GM18507 (cell line): ENCODE data around the gene JUP.
"Not testable (repeated sequence)": the region's sequence is repeated elsewhere in the genome, so short reads cannot be mapped to it uniquely, and the experiment has no call there.

Experiments
- DNase-seq: peaks from one replicate; pipeline ENCODE4 v3.0.0; 2011; ENCODE audit warnings: low read depth; ENCODE audit not compliant: insufficient read length; ENCODE audit errors: extremely low spot score
- FAIRE-seq: peaks from 2 replicates; lab custom pipeline; 2011; peaks lifted over from hg19 to GRCh38; lab: Jason Lieb, UNC

Gene JUP

DNA sequence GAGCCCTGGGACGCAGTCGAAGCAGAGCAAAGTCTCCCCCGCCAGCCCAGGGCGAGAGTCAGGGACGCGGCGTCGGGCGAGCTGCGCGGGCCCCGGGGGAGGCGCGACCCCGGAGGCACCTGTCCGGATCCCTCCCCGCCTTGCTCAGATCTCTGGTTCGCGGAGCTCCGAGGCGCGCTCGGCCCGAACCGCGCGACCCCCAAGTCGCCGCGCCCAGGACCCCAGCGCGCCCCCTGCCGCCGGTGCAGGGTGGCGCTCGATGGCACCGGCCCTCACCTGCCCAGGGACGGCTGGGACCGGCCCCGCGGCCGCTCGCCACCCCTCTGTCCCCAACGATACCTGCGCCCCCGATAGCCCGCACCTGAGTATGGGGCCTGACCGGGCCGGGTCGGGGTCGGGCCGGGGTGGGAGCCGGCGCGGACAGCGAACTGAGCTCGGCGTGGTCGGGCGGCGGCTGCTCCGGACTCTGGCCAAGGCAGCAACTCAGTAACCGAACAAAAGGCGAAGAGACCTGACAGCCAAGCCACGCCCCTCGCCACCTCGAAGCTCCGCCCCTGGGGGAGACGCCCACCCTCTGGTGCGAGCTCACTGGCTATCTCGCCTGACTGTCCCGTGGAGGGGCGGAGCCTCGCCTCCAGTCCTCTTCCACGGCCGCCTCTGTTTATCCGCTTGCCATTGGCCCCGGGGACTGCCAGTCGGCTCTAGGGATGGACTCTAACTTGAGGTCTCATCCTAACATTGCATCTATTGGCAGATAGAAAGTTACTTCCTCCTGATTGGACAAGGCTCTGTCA lies at the start of gene JUP:
Gene JUP (minus strand): TSS at position 485 of the 794 bp plus-strand sequence. CDS start 14,857 bp downstream, outside the sequence.
- peak; percentile 94 for DNase-seq
- FAIRE-seq, result peak; percentile 87

DNA sequence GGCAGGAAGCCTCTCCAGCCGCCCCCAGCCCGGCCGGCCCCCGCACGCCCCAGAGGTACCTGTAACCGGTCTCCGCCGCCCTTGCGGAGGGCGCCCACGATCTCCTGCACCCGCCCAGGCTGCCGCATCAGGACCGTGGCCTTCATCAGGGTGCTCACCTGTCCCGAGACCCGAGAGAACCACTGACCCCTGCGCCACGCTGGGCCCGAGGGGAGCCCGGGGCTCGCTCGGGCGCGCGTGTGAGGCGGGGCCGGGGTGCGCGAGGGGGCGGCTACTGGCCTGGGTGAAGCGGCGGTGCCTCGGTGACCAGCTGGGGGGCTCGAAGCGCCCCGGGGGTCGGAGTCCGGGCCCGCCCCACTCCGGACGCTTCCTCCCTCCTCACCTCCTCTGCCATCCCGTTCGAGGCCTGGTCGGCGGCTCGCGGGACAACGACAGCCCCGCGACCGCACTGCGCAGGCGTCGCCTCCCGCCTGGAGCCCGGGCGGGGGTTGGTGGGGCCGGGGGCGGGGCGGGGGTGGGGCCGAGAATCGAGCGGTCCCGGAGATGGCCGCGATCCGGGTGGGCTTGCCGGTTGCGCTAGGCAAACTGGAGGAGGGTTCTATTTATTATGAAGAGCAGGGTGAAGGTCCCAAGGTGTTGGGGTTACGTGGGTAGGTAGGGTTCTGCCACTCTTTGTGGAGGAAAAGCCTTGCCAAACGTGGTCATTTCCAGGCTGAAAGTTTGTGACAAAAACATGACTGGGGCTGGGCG lies 49.5 kb upstream of the JUP start, which contains the start of gene NT5C3B:
Gene NT5C3B (minus strand): TSS at position 433 of the 750 bp plus-strand sequence. CDS start 39 bp downstream, at position 394.
- DNase-seq (peak; percentile 66), FAIRE-seq (no peak)

DNA sequence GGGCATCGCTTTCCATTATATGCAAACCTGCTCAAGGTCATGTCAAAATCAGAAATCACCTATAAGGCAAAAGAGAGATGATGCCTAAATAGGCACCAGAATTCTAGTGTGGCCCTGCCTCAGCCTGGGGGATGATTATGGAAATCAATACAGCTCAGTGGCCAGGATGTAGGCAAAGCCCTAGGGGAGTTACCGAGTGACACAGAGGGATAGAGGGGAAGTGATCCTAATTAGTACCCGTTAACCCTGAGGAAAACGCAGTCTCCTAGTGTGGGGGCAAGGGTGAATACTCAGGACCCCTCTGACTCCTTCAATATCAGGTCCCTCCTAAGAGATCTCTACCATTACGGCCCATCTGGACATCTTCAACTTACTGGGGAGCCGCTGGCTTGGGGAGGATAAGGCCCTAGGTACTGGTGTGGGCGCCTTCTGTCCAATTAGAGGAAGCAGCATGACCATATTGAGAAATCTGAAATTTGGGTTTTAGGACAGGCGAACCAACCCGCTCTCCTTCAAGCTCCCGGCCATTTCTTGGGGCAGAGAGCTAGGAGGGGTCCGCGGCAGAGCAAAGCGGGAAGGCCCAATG lies 48.8 kb upstream of the JUP start:
- FAIRE-seq, result no peak
- DNase-seq, result no peak

DNA sequence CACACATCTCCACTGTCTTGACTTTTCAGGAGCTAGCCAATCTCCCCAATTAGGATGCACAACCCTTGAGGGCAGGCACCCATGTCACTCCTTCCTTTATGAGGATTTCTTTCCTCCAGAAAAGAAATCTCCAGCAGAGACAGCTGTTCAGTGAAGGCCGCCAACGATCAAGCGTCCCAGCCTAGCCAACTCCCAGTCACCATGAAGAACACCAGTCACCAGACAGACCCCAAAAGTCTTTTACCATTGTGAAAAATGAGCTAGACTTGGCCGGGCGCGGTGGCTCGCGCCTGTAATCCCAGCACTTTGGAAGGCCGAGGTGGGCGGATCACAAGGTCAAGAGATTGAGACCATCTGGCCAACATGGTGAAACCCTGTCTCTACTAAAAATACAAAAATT lies 43.5 kb upstream of the JUP start:
- DNase-seq, FAIRE-seq: not testable (repeated sequence)

DNA sequence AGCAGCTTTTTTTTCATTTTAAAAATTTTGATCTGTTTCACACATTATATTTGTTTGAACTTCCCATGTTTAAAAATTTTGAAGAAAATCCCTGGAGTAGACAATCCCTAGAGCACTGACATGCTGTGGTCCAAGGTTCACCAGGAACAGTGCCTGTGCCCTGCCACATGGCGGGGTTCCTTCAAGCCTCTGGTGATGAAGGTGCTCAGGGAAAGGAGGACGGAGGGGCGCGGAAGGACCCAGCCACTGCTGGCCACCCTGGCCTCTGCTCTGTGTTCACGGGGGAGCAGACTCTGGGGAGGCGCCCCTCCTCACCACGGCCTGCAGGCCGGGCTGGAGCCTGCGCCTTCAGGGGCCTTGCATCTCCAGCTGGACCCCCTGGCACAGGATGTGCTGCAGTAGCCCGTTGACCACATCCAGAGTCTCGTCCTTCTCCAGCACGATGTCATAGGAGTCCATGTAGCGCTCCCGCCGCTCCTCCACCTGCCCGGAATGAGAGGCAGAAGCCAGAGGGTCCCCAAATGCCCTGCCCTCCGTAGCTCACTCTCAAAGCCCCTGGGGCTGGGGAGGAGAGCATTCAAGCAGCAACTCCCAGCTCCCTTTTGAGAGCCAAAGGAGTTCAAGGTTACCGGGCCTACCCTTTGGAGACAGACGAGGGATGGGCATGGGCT lies 38.8 kb upstream of the JUP start:
- no peak for DNase-seq

DNA sequence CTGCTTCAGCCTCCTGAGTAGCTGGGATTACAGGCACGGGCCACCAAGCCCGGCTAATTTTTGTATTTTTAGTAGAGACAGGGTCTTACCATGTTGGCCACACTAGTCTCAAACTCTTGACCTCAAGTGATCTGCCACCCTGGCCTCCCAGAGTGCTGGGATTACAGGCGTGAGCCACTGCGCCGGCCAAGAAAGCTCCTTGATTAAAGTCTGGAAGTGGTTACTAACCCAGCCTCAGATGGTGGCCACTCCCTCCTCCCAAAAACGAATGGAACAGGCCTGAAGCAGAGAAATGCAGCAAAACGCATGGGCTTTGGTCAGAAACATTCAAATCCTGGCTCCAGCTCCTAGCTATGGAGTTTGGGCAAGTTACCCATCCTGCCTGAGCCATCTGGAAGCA lies 37.6 kb upstream of the JUP start:
- DNase-seq (no peak), FAIRE-seq (no peak)

More for the DNA sequence above, 38.8 kb upstream of the JUP start:
- FAIRE-seq, result no peak

DNA sequence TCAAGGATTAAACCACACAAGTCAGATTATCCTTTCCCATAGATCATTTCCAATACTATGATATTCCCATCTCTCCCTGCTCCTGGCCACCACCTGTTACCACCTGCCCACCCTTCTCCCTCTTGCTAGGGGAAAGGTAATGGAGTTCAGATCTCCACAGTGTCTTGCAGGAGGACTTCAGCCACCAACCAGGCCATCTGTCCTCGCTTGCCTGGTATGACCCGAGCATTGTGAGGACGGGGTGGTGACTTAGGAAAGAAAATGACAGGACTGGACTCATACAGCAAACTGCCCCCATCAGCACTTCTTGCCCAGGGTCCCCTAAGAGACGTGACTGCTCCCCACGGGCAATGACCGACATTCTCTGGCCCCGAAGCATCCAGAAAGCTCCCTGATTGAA lies 37.1 kb upstream of the JUP start:
- DNase-seq (no peak), FAIRE-seq (no peak)

DNA sequence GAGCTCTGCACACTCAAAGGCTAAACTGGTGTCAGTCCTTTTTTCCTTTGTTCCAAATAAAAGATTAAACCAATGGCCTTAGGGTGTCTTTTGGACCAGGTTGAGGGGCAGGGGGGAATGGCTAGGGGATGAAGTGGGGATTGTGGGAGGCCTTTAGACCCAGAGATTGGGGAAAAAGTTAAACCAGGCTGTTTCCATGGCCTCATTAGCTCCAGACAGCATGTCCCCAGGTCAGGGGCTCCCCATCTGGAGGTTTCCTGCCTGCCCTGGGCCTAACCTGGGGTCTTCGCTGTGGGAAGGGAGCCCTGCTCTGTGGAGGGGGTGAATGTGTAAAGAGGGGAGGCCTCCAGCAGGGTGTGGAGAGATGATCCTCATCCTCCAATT lies 36.6 kb upstream of the JUP start:
- DNase-seq (no peak), FAIRE-seq (no peak)

DNA sequence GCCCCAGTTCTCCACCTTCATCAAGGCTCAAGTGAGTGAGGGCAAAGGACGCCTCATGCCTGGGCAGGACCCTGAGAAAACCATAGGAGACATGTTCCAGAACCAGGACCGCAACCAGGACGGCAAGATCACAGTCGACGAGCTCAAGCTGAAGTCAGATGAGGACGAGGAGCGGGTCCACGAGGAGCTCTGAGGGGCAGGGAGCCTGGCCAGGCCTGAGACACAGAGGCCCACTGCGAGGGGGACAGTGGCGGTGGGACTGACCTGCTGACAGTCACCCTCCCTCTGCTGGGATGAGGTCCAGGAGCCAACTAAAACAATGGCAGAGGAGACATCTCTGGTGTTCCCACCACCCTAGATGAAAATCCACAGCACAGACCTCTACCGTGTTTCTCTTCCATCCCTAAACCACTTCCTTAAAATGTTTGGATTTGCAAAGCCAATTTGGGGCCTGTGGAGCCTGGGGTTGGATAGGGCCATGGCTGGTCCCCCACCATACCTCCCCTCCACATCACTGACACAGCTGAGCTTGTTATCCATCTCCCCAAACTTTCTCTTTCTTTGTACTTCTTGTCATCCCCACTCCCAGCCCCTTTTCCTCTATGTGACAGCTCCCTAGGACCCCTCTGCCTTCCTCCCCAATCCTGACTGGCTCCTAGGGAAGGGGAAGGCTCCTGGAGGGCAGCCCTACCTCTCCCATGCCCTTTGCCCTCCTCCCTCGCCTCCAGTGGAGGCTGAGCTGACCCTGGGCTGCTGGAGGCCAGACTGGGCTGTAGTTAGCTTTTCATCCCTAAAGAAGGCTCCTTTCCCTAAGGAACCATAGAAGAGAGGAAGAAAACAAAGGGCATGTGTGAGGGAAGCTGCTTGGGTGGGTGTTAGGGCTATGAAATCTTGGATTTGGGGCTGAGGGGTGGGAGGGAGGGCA lies 36.0 kb upstream of the JUP start:
- FAIRE-seq (no peak), DNase-seq (no peak)

DNA sequence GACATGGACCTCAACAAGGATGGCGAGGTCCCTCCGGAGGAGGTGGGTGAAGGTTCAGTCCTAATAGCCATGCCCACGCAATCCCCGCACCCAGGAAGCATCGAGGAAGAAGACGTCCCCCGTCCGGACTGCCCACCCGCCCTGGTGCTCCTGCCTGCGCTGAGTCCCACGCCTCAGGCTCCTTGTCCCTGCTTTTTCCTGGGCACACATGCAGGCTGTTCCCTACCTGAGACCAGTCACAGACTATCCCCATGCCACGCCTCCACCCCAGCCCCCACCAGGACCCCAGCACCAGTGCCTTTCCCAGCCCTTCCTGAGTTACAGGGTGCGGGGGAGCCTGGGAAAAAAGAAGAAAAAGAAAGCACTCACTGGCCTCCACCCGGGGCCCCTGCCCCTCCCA lies 35.3 kb upstream of the JUP start:
- FAIRE-seq (no peak), DNase-seq (no peak)

DNA sequence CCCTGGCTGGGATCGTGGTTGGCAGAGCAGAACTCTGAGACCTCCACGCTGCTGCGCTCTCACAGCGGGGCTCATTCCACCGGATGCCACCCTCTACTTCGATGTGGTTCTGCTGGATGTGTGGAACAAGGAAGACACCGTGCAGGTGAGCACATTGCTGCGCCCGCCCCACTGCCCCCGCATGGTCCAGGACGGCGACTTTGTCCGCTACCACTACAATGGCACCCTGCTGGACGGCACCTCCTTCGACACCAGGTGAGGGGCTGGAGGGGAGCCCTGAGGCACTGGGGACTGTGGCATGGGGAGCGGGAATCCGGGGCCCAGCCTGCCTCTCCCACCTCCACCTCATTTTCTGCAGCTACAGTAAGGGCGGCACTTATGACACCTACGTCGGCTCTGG lies 31.5 kb upstream of the JUP start:
- FAIRE-seq, result no peak
- DNase-seq, result no peak

DNA sequence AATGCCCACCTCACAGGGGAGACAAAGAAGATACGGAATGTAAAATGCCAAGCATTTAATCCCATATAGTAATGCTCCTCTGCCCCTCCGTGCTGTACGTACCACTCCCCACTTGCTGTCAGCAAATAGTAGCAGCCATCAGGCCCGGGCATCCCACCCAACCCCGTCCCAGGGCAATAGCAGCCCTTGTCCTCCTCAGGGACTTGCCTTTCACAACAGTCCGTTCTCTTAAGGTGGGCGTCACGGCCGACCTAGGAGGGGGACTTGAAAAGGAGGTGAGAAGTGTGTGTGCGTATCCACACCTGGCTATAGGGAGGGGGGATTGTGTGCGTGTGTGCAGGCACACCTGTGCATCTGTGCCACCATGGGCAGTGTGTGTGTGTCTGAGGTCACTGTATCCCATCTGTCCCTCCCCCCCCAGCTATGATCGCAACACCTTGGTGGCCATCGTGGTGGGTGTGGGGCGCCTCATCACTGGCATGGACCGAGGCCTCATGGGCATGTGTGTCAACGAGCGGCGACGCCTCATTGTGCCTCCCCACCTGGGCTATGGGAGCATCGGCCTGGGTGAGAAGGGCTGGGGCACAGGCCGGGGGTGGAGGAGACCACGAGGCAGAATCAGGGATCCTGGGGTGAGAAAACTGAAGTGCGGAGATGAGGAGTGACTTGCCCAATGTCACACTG lies 30.3 kb upstream of the JUP start:
- FAIRE-seq (no peak), DNase-seq (no peak)

DNA sequence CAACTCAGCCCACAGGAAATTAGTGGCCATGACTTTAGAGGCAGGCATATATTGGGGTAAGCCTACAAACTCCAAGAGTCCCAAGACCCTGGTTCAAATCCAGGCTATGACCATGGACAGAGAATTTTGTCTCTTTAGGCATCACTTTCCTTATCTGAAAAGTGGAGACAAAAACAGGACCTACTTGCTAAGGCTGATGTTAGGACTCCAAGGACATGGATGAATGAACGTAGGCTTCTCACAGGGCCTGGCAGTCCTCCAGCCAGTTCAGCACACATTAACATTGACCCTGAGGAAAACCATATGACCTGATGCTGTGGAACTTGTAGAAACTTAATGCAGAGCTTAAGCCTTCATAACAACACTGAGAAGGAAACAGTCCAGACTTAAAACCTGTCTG lies 27.7 kb upstream of the JUP start:
- FAIRE-seq (no peak), DNase-seq (no peak)

DNA sequence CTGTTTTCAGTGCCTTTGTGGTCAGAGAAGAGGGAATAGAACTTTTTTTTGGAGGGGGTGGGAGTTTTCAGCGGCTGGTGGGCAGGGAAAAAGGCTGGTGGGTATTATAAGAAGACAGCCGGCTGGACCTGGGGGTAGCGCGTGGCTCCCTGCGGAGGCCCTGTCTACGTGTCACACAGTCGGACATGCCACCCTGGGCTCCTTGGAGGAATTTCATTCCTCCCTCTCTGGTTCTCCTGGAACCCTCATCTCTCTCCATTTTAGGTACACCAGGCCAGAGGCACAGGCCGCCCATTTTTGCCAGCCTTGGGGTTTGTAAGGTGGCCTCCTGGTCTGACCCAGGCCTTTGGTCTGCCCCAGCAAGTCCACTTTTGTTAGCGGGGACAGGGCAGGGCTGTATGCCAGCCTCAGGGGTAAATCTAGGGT lies 27.2 kb upstream of the JUP start:
- no peak for DNase-seq
- FAIRE-seq, result no peak

DNA sequence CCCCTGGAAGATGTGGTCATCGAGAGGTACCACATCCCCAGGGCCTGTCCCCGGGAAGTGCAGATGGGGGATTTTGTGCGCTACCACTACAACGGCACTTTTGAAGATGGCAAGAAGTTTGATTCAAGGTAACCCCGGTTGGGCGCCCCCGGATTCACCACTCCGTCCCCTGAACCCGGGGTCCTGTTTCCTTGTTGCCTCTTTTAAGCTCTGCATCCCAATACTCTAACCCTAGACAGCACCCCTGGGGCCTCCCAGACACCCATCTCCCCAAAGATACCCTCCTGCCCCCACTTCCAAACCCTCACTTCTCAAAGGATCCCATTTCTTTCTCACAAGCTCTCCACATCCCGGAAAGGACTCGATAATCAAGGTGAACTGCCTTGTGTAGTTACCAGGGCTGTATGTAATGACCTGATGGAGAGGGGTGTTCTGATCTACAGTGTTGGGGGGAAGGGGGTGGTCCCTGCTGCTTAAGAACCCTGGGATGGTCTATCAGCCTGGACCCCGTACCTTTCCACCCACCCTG lies 26.7 kb upstream of the JUP start:
- FAIRE-seq (no peak), DNase-seq (no peak)

DNA sequence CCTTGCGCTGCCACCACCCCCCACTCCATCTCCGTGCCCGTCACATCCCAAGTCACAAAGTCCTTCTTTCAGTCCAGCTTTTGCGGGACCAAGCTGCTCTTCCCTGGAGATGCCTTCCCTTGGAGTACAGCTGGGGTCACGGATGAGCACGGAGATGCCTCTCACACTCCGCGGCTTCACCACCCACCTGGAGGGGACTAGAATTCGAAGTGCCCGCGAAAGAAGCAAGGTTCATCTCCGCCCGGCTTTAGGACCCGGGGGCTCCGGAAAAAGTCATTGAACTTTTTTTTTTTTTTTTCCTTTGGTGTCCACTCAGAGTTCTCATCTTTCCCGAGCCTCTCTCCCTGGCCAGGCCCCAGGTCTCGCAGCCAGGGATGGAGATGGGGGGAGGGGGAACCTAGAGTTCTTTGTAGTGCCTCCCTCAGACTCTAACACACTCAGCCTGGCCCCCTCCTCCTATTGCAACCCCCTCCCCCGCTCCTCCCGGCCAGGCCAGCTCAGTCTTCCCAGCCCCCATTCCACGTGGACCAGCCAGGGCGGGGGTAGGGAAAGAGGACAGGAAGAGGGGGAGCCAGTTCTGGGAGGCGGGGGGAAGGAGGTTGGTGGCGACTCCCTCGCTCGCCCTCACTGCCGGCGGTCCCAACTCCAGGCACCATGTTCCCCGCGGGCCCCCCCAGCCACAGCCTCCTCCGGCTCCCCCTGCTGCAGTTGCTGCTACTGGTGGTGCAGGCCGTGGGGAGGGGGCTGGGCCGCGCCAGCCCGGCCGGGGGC lies 26.1 kb upstream of the JUP start, which contains the start of gene FKBP10:
Gene FKBP10 (plus strand): TSS at position 624 of the 771 bp plus-strand sequence. CDS start 31 bp downstream, at position 655.
- FAIRE-seq, result no peak

More for the DNA sequence above, 26.1 kb upstream of the JUP start, which contains the start of gene FKBP10:
- DNase-seq, result no peak
